Stimulated activated naive CD4-positive, alpha-beta T cell treated with Interleukin-2 at 50 U/mL for 16 hours (primary cell): ENCODE results near the gene TRIM2.

ENCODE experiments used
- DNase-seq: peaks from one replicate; lab custom pipeline; 2025; lab: John Stamatoyannopoulos, UW

The TRIM2 gene

GRCh38 chr4:153275380-153276276 is 71.4 kb downstream of the TRIM2 start:
- no peak for DNase-seq

GRCh38 chr4:153276971-153277370 is 72.7 kb downstream of the TRIM2 start:
- DNase-seq, result no peak

GRCh38 chr4:153281476-153281875 is 77.2 kb downstream of the TRIM2 start:
- DNase-seq, result no peak

- no peak for DNase-seq
Measured at GRCh38 chr4:153282023-153282422, 77.8 kb downstream of the TRIM2 start.

- no peak for DNase-seq
Measured at GRCh38 chr4:153283260-153283659, 79.0 kb downstream of the TRIM2 start.

- no peak for DNase-seq
Measured at GRCh38 chr4:153290134-153290533, 85.9 kb downstream of the TRIM2 start.

GRCh38 chr4:153291562-153291961 is 87.3 kb downstream of the TRIM2 start:
- no peak for DNase-seq

- no peak for DNase-seq
Measured at GRCh38 chr4:153292897-153293741, 88.9 kb downstream of the TRIM2 start.

- DNase-seq, result no peak
Measured at GRCh38 chr4:153293742-153294057, 89.5 kb downstream of the TRIM2 start.

GRCh38 chr4:153294631-153295030 is 90.4 kb downstream of the TRIM2 start:
- DNase-seq, result no peak

- no peak for DNase-seq
Measured at GRCh38 chr4:153295131-153295755, 91.0 kb downstream of the TRIM2 start.

GRCh38 chr4:153296040-153296823 is 92.0 kb downstream of the TRIM2 start:
- DNase-seq, result no peak

- DNase-seq, result no peak
Measured at GRCh38 chr4:153297116-153297515, 92.9 kb downstream of the TRIM2 start.

- no peak for DNase-seq
Measured at GRCh38 chr4:153310793-153311192, 106.5 kb downstream of the TRIM2 start.

GRCh38 chr4:153314915-153315314 is 110.7 kb downstream of the TRIM2 start:
- DNase-seq, result no peak

- no peak for DNase-seq
Measured at GRCh38 chr4:153318696-153319320, 114.6 kb downstream of the TRIM2 start.

GRCh38 chr4:153322791-153323190 is 118.5 kb downstream of the TRIM2 start:
- no peak for DNase-seq

- no peak for DNase-seq
Measured at GRCh38 chr4:153324046-153324445, 119.8 kb downstream of the TRIM2 start.

- no peak for DNase-seq
Measured at GRCh38 chr4:153325558-153325957, 121.3 kb downstream of the TRIM2 start.

GRCh38 chr4:153326513-153326912 is 122.3 kb downstream of the TRIM2 start:
- no peak for DNase-seq

- DNase-seq, result no peak
Measured at GRCh38 chr4:153327247-153327646, 123.0 kb downstream of the TRIM2 start.
